HTERT RPE-1 (cell line): ENCODE measurements around the gene GSC2.

ENCODE experiments used
- in situ Hi-C: fragments of 300-500 bp; cut with MboI; formaldehyde crosslinking; loops from 4 replicates; pipeline ENCODE4 v1.14.3; 2020; ENCODE audit warnings: low sequenced_read_pairs

GSC2 gene

DNA sequence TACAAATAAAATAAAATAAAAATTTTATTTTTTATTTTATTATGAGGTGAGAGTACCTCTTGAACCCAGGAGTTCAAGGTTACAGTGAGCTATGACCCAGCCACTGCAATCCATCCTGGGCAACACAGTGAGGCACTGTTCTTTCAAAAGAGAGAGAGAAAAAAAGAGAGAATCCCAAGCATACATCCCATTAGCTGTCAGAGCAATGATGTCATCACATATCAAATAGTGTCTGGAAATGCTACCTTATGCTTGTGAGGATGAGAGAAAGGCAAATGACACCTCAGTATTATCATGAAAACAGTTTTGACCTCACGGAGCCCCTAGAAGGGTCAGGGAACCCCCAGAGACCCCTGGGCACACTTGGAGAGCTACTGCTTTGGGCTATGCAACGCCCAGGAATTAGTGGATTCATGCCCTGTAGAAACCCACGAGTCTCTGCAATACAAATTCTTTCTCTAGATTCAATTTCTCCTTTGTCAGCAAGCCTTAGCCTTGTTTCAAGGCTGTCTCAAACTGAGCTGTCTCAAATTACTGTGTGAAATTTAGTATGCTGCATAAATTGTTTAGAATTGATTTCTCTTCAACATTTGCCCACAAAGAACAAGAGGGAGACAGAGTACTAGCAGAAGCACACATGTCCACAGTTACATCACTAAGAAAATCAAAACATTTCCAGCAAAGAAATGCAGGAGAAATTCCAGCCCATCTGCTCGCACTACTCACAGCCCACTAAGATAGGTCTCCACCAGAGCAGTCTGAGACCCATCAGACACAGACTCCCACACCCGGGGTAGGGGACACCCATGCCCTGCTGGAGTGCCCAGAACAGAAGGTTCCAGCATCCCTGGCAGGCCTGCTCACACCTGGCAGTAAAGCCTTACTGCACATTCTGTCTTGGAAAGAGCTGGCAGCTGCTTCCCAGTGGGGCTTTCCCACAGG, 45.9 kb downstream of the GSC2 start:
- in situ Hi-C loops, result no loop called here

DNA sequence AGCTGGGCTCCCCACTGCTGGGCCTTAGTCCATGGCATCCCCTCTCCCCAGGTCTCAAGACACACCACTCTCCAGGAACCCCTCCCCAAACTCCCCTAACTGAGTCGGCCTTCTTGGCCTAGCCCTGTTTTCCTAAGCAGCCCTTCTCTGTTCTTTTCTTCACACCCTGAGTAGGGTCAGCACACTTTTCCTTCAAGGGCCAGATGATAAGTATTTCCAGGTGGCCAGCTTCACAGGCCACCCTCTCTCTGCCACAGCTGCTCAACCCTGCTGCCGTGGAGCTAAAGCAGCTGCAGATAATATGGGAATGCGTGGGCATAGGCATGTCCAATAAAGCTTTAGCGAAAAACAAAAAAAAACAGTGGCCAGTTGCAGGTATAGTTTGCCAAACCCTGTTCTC, 51.9 kb downstream of the GSC2 start:
- in situ Hi-C loops, result no loop called here

DNA sequence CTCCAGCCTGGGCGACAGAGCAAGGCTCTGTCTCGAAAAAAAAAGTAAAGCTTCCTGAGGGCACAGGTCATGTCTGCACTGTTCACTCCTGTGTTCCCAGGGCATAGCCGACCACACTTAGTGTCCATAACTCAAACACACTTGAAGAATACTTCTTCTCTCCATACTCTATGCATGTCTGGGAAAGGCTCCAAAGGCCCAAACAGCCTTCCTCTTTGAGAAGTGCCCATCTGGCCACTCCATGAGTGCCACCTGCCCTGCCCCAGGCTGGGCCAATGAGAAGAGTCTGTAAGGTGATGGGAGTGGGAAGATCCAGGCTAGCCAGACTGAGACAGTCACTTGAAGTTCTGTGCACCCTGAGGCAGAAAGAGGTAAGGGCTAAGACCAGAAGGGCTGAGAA, 52.6 kb downstream of the GSC2 start:
- in situ Hi-C loops, result no loop called here
